GF-D8 (cell line): Measurements from ENCODE around the gene PHYHD1.
A peak's percentile ranks its signal among the peaks of the same experiment; 100 is the strongest.

Source experiments
- DNase-seq: peaks from one replicate; lab custom pipeline; 2025; lab: John Stamatoyannopoulos, UW

The PHYHD1 gene

DNA sequence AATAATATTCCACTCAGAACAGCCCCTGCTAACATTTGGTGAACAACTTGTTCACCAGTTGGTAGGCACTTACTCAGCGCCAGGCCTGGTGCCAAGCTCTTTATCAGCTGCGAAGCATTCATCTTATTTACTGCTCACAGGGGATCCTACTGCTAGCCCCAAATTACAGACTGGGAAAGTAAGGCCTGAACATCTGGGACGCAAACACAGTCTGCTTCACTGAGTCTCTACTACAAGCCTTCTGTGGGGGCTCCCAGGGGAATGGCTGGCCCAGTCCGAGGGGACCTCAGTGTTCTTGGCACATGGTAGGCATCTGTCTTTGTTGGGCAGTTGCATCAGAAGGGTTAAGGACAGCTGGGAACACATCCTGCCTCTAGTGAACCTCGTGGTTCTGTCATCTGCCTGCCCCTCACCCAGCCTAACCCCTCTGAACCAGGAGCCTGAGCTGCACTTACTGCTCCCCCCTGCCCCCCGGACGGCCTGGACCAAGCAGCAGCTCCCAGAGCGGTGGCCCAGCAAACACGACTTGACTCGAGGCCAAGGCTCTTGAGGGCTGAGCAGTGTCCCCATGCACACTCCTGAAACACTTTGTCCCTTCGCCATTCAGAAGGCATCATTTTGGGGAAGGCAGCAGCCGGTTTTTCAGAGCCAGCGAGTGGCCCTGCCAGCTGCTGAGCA lies at the start of gene PHYHD1:
Gene PHYHD1 (plus strand): TSS at position 602 of the 678 bp plus-strand sequence. CDS start 1,342 bp downstream, outside the sequence.
- no peak for DNase-seq

DNA sequence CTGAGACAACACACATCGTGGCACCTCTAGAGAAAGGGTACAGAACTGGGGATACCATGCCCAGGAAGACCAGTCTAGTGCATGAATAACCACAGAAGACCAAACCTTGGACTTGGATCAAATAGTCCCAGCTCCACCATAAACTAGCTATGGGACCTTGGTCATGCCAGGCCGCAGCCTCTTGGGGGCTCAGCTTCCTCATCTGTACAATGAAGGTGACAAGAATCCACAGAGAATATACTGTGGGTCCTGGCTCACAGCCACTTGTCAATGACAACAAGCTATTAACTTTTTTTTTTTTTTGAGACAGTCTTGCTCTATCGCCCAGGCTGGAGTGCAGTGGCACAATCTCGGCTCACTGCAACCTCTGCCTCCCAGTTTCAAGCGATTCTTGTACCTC lies 42.9 kb upstream of the PHYHD1 start:
- no peak for DNase-seq

DNA sequence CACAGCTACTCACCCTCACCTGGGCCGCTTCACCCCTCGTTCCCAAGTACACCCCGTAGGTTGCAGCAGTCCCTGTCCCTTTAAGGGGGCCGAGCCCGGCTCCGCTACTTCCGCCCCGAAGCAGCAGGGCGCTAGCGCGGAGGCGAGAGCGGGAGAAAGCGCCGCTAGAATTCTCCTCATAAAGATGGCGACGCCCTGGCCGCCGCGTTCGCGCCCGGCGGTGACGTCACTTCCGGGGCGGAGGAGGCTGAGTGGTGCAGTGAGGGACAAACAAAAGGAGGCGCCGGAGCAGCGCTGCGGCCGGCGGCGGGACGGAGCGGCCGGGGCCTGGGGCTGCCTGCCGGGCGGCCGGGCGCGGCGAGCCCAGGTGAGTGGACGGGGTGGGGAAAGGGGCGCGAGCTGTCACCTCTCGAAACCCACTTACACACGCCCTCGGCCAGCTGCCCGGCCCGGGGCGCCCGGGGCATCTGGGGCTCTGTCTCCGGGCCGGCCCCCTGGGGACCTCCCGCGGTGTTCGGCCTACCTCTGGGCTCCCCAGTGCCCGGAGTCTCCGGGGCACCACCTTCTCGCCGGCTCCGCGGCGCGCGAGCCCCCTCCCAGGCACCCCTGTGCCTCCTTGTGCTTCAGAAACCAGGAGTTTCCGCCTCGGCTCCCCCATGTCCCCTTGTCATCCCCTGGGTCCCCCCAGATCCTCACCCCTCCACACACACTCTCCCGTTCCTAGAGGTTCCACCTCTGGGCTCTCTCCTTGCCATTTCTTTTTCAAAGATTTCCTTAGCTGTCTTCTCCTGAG lies 38.7 kb upstream of the PHYHD1 start, which contains the start of the genes KYAT1 and LRRC8A:
Gene KYAT1 (minus strand): TSS at position 67 of the 793 bp plus-strand sequence. CDS start 36,545 bp downstream, outside the sequence.
Gene LRRC8A (plus strand): TSS at position 250 of the 793 bp plus-strand sequence. CDS start 25,032 bp downstream, outside the sequence.
- peak; percentile 91 for DNase-seq

DNA sequence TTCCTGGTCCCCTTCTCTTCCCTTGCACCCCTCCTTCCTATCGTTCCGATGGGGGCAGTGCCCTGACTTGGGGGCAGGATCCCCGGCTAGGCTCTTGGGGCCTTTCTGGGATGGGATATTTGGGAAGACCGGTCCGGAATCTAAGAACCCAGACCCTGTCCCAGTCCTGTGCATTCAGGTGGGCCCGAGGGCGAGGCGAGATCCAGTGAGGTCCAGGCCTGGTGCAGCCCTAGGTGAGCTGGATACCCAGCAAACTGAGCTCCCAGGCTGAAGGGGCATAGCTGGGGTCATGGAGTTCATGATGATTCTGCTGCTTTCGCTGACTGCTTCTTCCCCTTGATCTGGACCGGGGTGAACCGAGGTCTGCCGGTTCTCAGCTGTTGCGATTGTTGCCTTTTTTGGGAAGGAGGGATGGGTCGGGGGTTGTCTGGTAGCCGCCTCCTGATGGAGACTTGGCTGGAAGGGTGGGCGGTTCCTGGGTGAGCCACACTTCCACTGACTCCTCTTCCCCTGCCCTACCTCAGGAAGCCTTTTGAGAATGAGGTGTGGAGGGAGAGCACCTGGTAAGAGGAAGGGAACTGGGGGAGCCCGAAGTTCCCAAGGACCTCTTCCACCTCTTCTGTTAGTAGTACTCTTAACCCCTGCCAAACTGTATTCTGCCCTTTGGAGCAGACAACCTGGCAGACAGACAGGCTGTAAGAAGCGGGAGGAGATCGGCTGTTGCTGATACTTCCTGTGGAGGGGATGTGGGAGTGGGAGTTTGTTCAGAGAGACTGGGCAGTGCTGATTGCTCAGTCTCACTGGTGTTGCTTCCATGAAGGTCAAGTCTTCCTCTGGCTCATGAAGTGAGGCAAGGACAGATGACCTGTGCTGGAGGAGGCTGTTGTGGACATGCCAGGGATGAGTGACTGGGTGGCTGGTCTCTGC lies 37.8 kb upstream of the PHYHD1 start:
- DNase-seq: no peak

DNA sequence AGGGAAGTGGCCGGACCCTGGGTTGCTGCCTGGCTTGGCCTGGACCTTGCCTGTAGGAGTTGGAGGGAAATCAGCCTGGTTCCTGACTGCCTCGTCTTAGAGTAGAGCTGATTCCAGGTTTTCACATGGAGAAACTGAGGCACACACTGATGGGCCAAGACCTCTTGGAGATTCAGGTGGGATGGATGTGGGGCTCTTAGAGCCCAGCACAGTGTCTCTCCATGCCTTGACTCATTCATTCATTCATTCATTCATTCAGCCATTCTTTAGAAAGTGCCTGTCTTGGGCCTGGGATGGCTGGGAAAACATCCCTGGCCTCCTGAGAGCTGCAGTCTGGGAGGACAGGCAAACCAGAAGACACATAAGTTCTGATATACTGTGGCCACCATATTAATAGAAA lies 36.6 kb upstream of the PHYHD1 start:
- no peak for DNase-seq

DNA sequence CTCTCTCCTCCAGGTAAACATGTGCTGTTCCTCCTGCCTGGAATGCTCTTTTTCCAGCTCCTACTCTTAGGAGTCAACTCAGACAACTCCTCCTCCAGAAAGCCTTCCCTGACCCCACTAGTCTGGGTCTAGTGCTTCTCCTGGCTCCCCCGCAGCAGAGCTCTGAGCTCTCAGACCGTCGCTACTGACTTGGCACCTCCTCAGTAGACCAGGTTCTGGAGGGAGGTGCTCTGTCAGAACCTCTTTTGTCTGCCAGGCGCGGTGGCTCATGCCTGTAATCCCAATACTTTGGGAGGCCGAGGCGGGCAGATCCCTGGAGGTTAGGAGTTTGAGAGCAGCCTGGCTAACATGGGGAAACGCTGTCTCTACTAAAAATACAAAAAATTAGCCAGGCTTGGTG lies 35.4 kb upstream of the PHYHD1 start:
- no peak for DNase-seq

DNA sequence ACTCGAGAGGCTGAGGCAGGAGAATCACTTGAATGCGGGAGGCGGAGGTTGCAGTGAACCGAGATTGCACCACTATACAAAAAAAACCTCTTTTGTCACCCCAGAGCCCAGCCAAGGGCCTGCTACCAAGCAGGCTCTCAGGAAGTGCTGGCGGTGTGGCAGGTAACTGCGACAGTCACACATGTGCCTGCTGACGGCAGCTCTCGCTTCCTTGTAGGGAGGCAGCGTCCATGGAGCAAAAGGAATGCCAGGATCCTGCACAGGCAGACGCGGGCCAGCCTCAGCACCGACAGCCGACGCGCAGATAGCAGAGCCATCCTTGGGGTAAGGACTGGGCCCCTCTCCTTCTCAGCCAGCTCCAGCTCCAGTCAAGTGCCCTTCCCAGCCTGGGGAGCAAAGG lies 35.0 kb upstream of the PHYHD1 start:
- no peak for DNase-seq

DNA sequence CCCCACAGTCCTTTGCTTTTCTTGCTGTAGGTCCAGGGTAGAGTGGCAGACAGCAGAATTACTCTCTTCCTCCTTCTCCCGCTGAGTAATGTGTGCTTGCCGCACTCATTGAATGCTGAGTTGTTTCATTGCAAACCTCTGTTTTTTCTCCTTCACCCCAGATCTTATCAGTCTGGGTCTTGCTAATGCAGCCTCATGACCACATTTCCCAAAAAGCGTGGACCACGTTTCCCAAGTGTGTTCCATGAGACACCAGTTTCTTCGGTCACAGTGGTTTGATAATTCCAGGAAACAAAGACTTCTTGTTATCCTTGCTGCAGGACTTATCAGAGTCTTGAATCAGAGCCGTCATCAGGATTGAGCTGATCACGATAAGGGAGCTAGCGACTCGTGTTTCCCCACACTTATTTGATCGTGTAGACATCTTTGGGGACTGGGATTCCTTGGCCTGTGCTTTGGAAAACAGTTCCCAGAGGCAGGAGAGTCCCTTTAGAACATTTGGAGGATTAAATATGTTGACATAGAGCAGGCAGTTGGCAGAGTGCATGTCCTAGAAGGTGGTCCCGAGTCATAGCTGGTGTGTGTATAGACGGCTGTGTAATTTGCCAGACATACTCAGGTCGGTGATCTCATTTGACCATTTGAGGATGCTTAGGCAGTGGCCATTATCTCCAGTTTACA lies 34.4 kb upstream of the PHYHD1 start:
- DNase-seq: peak; percentile 72

DNA sequence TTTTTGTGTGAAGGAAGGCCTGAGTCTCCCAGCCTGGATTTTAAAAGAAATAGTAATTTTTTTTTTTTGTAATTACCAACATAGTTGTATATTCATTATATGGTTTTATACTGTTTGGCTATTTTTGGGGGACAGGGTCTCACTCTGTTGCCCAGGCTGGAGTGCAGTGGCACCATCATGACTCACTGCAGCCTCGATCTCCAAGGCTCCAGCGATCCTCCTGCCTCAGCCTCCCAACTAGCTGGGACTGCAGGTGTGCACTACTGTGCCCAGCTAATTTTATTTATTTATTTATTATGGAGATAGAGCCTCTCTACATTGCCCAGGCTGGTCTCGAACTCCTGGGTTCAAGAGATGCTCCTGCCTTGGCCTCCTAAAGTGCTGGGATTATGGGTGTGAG lies 33.7 kb upstream of the PHYHD1 start:
- no peak for DNase-seq

DNA sequence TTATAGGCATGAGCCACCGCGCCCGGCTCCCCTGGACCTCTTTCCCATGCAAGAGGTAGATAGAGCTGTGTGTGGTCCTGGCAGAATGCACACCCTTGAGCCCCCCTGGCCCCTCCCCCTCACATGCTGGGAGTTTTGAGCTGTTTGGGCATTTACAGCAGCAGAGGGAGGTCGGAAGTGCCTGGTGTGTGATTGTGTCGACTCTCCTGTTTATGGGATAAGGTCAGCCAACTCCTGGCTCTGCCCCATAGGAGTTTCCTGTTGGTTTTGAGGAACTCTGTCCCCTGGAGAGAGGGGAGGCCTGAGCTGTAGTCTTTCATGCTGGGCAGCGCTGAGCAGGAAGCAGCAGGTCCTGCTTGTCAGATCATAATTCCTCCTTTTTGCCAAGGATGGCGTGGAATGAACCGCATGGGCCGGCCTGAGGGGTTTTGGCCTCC lies 32.9 kb upstream of the PHYHD1 start:
- DNase-seq: no peak

DNA sequence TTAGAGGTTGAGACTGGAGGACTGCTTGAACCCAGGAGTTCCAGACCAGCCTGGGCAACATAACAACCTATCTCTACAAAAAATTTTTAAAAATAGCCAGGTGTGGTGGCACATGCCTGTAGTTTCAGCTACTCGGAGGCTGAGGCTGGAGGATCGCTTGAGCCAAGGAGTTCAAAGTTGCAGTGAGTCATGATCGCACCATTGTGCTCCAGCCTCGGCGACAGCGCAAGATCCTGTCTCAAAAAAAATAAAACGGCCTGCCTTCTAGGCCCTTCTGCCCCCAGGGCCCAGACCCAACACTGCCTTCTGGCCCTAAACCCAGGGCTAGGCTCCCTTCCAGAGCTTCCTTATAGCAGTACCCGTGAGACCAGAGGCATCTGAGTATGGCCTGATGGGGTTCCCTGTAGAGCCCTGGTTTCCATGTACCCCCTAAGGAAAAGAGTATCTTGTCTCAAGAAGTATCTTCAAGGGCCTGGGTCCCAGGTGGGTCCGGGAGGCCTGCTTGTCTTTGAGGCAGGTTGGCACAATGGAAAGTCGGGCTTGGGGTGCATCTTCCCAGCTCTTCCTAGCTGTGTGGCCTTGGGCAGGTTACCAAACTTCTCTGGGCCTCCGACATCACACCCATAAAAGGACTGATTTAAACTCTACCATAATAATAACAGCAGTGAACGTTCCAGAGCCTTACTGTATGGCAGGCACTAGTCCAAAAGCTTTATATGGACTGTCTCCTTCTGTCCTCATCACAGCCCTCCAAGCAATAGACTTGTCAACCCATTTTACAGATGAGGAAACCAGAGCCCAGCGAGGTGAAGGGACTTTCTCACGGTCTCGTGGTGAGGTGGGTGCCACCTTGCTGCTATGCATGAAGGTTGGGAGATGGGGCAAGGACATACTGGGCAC lies 29.2 kb upstream of the PHYHD1 start:
- DNase-seq: no peak

DNA sequence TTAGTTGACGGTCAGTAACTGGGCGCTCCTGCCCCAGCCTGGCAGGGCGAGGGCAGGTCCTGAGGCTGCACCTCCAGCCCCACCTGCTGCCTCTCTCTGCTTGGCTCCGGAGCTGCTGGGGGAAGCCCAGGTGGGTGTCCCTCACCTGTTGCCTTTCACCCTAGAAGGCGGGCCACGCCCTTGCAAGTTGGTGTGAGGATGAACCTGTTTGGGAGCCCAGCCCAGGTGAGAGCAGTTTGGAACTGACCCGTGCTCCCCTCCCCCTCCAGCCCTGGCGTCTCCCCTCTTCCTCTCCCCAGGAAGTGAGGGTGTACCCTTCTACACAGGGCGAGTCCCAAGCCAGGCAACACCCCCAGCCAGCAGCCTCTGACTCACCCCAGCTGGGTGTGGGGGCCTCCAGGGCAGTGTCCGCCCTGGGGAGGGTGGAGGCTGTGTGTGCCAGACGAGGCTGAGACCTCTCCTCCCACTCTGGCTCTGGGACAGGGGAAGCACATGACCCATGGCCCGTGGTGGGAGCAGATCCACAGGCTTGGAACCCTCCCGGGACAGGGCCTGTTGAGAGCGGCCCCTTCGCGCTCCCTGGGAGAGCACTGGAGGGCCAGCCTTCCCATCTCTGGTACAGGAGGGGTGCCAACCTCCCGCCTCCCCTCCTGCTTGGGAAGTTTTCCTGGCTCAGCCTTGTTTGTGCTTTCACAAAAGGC lies 28.4 kb upstream of the PHYHD1 start:
- DNase-seq: no peak

DNA sequence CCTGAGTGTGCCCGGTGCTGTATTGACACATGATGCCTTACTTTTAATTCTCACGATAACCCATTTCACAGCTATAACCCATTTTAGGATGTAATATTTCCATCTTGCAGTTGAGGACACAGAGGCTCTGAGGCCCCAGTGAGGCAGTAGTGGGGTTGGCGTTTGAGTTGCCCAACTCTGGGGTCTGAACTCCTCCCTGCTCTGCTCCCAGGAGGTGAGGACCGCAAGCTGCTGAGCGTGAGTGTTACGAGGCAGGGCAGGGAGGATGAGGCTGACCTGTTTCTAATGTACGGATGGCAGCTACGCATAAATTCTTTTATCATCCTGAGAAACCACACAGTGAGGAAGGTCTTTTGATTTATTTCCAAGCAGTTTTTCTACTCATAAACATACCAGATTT lies 27.4 kb upstream of the PHYHD1 start:
- DNase-seq: no peak

DNA sequence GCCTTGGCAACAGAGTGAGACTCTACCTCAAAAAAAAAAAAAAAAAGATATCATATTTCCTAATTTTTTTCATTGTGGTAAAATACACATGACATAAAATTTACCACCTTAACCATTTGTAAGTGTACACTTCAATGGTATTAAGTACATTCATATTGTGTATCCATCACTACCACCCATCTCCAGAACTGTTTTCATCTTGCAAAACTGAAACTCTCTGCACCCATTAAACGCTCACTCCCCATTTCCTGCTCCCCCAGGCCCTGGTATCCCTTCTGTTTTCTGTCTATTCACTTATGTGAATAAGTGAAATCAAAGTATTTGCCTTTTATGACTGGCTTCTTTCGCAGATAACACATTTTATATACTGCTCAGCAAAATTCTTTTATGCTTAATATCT lies 26.0 kb upstream of the PHYHD1 start:
- DNase-seq: no peak

DNA sequence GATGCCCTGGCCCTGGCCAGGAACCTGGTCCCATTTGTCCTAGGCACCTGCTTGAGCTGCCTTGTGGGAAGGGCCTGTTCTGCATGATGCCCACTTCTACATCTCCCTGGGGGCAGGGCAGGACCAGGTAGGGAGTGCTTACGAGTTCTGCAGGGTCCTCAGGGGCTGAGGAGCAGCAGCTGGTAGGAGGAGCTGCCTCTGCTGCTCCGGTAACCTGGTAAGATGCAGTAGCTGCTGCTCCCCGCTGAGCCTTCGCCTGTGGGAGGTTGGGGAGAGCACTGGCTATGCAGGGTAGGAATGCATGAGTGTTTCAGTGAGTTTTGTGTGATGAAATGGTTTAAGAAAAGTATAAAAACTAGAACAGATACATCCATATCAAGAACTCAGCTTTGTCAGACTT lies 25.2 kb upstream of the PHYHD1 start:
- DNase-seq: no peak

DNA sequence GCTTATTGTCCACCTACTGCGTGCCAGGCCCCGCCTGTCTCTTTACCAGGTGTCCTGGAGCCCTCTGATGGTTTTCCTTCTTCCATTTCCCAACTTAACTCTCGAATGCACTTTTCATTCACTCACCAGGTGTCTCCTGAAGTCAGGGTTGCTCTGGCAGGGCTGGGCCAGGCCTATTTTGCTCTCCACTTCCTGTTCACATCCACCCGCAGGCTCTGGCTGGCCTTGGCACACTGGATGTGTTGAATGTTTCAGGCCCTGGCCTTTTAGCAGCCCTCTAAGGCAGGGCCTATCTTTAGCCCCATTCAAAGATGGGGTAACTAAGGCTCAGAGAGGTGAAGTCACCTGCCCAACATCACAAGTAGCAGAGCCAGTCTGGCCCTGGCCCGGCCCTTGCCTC lies 22.4 kb upstream of the PHYHD1 start:
- no peak for DNase-seq

DNA sequence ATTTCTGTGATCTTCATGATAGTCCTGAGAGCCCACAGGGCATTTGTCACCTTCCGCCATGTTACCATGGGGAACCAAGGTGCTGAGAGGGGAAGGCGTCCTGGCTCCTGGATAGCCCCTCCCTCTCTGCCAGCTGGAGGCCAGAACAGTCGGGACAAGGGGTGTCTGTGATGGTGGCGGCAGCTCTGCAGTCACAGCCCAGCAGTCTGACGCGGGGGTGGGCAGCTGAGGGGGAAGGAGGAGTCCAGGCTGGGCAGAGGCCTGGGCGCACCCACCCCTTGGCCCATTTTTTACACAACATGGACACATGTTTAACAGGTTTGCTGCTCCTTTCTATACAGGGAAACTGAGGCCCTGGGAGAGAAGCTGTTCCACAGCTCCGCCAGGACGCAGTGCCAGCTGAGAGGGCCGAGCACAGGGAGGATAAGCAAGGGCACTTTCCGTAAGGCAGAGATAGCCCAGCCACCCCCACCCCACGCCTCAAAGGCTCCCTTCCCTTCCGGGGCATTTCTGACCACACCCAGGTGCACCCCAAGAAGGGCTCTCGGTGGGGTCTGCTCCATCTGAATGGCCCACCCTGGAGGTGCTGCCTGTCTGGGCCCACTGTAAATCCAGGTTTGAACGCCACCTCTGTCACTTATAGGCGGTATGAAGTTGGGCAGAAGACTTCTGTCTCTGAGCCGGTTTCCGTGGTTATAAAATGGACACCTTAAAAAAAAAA lies 21.8 kb upstream of the PHYHD1 start:
- DNase-seq: no peak

DNA sequence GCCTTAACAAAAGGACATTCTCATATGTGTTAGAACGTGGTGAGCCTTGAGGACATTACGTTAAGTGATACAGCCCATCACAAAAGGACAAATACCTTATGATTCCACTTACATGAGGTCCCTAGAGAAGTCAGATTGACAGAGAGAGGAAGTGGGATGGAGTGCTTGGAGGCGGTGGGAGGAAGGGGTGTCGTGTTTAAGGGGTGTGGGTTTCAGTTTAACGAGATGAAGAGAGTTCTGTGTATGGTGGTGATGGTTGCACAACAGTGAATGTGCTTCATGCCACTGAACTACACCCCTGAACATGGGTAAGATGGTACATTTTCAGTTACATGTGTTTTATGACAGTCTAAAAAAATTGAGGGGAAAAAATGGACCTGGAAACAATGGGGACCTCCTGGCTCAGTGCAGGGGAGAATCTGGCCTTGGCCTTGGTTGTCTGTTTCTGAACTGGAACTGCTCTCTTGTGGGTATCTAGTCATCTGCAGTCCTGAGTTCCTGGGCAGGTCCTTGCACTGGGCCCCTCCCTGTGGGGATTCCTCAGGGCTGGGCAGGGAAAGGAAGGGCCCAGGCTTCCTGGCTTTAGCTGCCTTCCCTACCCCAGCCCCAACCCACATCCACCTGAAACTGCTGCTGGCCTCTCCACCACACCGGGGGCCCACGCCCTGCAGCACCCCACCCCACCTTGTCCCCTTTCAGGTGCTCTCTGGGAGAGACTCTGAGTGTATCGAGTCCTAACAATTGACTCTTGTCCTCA lies 21.0 kb upstream of the PHYHD1 start:
- peak; percentile 55 for DNase-seq
